RCC 7860 (cell line): ENCODE results near the gene TMEM198.

Experiments used
- DNase-seq: peaks from one replicate; pipeline ENCODE4 v3.0.0-alpha.2; 2015; ENCODE audit warnings: low spot score
- FAIRE-seq: peaks from 2 replicates; lab custom pipeline; 2012; peaks lifted over from hg19 to GRCh38; lab: Jason Lieb, UNC

TMEM198 gene

DNA sequence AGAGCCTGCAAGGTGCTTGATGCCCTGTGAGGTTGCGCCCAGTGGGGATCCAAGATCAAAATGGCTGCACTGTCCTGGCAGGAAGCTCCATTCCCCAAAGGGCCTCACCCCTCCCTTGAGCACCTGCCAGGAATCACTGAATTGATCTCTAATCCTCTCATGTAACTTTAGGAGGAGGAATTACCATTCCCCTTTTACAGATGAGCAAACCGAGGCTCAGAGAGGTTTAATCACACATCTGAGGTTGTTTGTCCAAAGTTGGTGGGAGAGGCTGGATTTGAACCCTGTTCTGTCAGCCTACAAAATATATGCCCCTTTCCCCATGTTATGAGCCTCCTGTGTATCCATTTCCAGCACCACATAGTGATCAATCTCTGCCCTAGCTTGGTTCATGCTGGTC, 19.0 kb upstream of the TMEM198 start:
- no peak for FAIRE-seq
- no peak for DNase-seq

DNA sequence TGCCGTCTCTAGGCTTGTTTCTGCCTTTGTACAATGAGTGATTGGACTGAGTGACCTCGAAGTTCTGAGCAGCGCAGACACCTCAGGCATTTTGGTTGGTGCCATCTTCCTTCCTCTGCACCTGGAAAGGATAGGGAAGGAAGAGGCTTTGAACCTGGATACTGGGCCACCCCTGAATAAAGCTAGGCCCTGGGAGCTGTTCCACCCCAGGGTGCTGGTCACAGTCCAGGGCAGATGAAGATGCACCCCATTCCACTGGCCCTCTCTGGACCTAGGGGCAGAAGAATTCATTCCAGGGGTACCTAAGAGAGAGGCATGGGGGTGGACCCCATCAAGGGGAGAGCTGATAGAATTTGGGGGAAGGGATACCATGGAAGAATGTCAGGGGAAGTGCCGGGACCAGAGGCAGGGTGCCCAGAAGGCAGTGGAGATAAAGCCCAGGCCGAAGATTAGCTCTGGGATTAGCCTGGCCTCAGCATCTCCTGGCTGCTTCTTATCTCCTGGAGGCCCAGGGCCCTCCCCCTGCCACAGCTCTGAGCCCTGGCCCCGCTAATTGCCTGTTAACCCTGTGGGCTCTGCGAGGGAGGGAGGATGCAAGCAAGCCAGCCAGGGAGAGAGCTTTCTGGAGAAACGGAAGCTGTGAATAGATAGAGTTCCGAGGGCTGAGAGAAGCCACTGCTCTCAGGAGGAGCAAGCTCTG, 18.1 kb upstream of the TMEM198 start:
- no peak for DNase-seq
- no peak for FAIRE-seq

DNA sequence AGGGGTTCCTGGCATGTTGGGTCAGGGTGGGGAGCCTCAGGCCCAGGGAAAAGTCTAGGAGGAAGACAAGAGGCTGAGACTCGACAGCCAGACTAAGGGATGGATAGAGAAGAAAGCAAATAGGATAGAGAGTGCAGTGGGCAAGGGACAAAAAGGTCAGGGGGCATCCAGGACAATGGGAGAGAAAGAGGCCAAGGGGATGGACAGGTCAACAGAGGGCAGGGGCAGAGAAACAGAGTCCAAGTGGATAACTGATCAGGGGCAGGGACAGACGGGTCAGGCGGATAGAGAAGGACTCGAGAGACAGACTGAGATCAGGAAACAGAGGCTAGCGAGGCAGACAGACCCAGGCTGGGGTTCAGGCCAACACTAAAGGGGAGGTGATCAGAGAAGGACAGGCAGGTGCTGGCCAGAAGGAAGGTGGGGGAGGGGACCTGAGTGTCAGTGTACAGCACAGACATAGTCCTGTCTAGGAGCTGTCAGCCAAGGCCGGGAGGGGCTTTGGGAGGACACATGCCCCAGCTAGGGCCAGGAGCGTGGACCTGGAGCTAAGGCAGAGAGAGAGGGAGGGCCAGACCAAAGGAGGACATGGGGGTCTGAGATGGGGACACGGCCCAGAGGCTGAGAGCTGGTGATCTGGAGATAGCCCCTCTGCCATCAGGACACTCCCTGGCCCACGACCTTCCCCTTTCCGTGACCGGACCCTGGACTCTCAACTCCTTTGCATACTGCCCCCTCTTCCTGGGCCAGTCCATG, 17.3 kb upstream of the TMEM198 start:
- DNase-seq (no peak), FAIRE-seq (no peak)

DNA sequence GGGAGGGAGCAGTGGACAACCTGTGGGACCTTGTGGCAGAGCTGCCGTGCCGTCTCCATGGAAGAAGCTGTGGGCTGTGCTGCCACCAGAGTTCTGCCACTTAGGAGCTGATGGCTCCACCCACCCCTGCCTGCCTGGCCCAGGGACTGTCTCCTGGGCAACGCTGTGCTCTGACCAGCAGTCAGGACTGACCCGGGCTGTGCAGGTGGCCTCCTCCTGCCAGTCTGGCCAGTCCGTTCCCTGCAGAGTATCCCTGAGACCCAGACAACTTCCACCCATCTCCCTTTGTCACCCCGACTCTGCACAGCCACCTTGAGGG, 16.8 kb upstream of the TMEM198 start:
- DNase-seq: no peak
- FAIRE-seq: no peak

DNA sequence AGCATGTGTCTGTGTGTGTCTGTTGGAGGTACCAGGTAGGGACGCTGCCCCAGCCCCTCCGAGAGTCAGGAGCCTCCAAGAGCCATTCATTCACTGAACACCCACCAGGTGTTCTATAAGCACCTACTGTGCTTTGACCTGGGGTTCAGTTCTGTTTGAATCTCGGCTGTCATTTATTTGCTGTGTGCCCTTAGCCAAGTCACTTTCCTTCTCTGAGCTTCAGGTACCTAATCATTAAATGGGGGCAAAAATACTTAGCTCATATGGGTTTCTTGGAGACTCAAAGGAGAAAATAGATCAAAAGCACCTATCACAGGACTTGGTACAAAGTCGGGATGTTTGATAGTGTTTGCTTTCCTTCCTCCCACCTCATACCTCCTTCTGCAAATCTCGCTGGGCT, 16.4 kb upstream of the TMEM198 start:
- no peak for FAIRE-seq

DNA sequence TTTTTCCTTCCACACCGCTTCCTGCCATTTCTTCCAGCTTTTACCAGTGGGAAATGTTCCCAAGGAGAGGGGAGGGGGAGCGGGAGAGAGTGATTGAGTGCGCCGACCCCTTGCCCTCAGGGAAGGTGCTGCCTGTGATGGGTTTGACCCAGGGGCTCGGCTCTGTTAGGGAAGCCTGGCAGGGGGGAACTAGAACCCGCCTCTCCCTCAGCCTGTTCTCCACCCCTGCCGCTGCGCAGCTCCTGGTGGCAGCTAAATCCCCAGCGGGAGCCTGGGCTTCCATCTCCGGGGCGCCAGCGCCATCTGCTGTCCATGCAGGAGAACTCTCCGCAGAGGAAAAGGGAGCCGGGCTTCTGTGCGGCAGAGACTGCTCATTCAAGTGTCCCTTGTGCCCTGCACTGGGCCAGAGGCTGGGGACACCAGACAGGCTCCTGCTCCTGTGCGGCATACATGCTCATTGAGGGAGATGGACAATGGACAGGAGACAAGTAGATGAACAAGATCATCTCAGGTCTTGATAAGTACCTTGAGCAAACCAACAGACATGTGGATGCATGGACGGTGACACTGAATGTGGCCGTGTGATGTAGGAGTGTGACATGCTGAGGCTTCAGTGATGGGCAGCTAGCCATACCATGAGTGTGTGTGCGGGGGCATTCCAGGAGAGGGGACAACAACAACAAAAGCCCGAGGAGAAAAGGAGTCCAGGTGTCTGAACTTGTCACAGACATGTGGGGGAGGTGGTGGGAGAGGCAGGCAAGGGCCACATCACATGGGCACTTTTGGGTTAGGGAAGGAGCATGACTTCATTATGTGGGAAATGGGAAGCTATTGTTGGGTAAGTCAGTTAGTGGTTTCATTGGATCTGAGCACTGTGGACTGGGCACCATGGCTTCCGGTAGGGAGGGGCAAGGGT, 13.5 kb upstream of the TMEM198 start:
- DNase-seq: peak; percentile 70
- no peak for FAIRE-seq

More for the DNA sequence above, 16.4 kb upstream of the TMEM198 start:
- DNase-seq: no peak

DNA sequence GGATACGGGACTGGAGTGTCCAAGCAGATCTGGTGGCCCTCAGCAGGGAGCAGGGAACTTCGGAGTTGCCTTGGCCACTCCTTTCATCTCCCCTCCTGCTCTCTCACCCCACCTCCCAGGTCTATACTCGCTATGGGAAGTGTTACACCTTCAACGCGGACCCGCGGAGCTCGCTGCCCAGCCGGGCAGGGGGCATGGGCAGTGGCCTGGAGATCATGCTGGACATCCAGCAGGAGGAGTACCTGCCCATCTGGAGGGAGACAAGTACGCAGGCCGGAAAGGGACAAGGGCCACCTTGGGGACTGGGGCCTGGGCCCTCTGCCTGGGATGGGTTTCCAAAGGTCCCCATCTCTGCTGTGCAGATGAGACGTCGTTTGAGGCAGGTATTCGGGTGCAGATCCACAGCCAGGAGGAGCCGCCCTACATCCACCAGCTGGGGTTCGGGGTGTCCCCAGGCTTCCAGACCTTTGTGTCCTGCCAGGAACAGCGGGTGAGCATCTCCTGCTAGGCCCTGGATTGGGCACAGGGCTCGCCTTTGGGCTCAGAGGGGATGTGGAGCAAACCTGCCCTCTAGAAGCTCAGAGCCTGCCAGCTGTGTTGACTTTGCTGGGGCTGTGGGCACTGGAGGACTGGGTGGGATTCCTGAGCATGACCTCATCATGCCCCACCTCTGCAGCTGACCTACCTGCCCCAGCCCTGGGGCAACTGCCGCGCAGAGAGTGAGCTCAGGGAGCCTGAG, 12.0 kb upstream of the TMEM198 start:
- no peak for DNase-seq
- no peak for FAIRE-seq

DNA sequence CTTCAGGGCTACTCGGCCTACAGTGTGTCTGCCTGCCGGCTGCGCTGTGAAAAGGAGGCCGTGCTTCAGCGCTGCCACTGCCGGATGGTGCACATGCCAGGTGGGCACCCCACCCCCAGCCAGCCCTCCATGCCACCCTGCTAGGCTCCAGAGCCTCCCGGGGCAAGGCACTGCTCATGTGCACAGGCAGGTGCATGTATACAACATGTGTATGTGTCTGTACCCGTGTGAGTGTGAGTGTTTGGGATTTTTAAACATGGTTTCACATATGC, 11.5 kb upstream of the TMEM198 start:
- FAIRE-seq (no peak), DNase-seq (no peak)

DNA sequence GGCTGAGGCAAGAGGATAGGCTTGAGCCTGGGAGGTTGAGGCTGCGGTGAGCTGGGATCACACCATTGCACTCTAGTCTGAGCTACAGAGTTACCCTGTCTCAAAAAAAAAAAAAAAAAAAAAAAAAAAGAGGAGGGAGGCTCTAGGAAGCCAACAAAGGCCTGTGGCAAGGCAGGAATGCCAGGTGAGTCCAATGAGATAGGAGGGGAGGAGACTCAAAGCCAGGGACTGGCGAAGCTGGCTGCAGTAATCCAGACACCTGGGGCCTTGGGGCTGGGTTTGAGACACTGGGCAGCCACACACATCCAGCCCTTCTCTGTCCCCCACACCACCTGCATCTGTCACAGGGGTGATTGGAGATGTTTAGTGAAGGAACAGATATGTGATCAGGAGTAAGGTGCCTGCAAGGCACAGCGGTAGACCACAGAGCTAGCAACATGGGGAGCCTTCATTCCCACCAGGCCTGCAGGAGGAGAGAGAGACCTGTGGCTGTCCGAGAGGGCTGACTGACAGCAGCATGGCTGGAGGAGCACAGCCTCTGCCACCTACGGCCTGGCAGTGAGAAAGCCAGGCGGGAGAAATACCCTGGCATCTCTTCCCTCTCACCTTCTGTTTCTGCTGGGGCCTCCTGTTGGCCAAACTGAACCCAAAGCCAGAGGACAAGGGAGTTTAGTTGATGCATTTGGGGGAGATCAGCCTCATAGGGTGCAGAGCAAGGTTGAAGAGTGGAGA, 9.7 kb upstream of the TMEM198 start:
- no peak for DNase-seq
- no peak for FAIRE-seq

DNA sequence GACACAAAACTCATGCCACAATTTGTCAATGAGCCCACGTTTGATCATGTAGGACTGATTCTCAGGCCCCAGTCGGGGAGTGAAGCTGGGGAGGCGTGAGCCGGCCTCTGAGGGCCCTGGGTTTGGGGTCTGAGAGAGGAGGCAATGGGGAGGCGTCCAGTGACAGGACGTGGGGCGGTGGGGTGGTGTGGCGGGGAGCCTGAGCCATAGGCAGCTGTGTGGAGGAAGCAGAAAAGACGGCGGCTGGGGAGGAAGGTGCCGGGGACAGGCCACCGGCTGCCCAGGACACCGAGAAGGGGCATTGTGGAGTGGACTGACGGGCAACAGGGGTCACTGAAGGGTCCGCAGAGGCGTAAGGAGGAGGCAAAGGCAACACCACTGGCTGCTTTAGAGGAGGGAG, 7.4 kb upstream of the TMEM198 start:
- no peak for FAIRE-seq

DNA sequence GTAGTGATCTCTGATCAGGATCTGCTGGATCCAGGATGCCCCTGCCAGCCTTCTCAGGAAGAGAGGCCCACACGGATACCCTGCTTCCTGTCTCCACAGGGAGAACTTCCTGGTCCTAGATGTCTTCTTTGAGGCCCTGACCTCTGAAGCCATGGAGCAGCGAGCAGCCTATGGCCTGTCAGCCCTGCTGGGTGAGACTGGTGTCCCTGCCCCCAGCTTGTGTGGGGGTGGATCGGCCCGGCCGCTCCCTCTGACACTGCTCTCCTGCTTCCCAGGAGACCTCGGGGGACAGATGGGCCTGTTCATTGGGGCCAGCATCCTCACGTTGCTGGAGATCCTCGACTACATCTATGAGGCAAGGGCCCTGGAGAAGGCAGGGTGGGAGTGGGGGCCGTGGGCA, 6.9 kb upstream of the TMEM198 start:
- FAIRE-seq (no peak), DNase-seq (no peak)

More for the DNA sequence above, 7.4 kb upstream of the TMEM198 start:
- no peak for DNase-seq

DNA sequence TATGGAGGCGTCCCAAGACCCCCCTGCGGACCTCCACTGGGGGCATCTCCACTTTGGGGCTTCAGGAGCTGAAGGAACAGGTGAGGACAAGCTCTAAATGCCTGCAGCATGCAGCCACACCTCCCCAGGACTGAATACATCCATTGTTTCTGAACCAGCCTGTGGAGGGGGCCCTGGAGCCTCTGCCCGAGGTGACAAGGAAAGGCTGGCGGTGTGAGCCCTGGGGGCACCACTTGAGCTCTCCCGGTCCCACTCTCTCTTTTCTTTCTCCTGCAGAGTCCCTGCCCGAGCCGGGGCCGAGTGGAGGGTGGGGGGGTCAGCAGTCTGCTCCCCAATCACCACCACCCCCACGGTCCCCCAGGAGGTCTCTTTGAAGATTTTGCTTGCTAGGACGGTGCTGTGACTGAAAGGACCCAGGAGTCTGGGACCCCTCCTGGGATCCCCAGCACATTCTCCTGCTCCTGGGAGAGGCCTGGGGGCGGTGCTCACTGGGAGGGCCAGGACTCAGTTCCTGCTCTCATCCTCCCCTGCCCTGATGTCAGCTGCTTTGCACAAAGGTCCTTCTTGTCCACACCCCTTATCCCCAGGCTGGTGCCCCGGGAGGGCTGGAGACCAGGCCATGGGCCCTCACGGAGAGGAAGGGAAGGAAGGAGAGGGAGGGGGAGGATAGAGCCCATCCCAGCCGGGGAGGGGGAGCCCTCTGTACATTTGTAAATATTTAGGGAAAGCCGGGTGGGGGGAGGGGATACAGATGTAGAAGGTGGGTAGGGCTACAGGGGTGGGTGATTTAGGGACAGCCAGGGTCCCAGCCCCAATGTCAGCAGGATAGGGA, 6.0 kb upstream of the TMEM198 start:
- DNase-seq (no peak), FAIRE-seq (no peak)

DNA sequence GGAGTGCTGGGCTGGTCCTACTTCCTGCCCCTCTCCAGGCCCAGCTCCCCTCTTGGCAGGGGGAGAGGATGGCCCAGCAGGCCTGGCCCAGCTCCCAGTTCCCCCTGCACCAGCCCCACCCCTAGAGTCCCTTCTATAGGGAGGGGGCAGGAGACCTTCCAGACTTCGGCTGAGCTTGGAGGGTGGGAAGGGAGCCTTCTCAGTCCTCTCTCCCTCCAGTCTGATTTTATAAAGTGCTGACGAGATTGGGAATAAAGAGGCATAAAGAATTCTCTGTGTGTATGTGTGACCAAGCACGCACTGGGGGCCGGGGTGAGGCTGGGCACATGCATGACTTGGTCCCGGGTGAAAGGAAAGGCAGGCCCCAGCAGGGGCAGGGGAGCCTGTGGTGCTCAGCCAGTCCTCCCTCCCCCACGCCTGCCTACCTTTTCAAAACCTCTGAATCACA, 5.3 kb upstream of the TMEM198 start:
- no peak for FAIRE-seq

DNA sequence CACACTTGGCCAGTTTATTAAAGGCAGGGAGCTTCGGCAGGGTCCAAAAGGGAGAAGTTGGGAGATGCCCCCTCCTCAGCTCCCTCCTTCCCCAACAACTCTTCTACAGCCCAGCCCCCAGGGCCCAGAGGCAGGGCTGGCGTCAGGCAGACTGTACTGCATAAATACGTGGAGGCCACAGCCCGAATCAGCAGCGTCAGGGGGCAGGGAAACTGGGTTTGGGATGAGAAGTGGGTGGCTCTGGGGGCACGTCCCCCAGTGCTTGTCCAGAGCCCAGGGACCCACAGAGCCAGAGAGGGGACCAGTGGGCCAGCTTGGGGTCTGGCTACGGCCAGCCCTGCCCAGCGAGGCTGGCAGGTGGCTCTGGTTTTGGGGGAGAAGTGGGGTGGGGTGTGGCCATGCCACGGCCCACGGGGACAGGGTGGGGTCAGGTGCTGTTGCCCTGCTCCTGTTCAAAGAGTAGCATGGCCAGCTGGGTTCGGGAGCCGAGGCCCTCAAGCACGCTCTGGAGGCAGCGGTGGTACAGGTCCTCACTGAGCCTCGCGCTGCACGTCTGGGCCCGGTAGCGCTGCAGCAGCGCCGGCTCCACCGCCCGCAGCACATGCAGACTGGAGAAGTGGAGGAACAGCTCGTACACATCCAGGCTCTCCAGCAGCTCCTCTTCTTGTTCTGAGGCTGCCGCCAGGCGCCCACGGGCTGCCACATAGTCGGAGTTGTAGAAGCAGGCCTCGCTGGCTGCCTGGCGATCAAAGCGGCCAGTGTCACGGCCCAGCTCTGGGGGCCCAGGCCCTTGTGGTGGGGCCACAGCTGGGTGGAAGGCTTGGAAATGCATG, 4.7 kb upstream of the TMEM198 start:
- FAIRE-seq (no peak), DNase-seq (no peak)

More for the DNA sequence above, 5.3 kb upstream of the TMEM198 start:
- DNase-seq: no peak

DNA sequence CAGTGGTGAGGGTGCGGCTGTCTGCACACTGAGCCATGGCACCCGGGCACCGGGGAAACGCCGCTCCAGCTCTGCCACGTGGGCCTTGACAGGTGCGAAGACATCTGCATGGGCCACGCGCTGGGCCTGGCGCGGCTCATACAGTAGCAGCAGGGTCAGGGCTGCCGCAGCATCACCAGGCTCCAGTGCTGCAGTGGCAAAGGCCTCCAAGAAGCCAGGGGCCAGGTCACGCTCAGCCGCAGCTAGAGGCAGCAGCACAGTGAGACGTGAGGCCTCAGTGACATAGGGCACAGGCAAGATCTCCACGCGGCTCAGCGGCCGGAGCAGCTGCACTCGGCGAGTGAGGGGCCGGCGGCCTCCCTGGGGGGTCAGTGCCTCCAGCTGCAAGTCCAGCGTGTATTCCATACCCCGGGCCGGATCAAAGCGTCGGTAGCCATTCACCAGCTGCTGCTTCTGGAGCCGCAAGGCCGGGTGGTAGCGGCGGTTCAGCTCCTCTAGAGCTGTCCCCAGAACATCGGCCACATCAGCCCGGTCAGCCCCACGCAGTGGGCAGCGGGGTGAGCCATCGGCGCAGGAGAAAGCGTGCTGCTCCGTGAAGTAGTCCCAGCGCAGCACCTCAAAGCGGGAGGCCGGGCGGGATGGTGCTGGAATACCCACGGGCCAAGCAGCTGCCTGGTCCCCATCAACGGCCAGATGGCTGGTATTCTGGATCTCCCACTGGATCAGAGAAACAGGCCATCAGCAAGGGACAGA, 3.7 kb upstream of the TMEM198 start:
- no peak for FAIRE-seq
- no peak for DNase-seq

DNA sequence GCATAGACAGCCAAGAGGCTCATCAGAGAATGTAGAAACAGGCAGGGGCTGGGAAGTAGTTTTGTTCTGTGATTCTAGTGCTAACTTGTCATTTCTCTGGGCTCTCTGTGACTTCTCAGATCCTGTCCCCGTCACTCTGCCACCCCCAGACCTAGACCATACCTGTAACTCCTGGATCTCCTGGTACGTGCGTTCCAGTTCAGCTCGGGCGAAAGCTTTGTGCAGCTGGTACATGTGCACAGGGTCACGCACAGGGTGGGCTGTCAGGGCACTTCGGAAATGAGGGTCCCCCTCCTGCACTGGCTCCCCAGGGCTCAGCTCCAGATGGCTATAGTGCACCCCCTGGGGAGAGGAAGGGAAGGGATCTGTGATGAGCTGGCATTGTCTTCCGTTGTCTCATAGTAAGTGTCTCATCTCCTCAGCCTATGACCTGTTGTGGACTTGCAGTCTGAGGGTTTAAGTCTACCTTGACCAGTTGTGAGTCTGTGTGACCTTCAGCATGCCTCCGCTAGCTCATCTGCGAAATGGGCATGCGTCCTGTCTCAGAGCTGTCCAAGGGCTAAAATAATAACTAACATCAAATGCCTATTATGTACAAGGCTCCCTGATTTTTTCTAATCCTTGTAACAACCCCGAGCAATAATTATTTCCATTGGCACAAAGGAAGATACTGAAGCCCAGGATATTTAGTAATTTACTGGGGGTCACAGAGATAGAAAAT, 2.9 kb upstream of the TMEM198 start:
- FAIRE-seq (no peak), DNase-seq (no peak)

DNA sequence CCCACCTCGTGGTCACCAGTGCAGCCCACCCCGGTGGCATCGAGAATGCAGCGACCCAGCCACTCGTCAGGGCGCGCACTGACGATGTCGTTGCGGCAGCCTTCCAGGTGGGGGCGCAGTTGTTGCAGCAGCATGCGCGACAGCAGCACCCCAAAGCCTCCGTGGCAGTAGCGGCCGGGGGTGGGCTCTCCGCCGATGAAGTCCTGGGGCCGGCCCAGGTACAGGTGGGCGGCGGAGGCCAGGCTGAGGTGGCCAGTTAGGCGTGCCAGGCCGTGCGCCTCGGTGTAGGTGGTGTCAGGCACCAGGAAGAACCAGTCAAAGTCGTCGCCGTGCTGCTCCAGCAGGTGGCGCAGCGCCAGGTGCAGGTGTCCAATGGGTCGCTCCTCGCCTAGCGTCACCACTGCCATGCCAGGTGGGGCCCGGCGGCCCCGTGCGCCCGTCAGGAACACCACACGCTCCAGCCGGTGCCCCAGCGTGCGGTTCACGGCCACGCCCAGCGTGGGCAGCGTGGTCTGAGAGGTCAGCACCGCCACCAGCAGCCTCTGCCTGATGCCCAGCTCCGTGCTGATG, 2.1 kb upstream of the TMEM198 start:
- FAIRE-seq (no peak), DNase-seq (peak; percentile 68)
